Left lung (tissue), 10 donors: ENCODE results near the gene JPH4. TPM values are rescaled to one million over a fixed set of nuclear protein-coding genes. Genes with fewer than 3 reads are reported as not detected.
A peak's percentile ranks its signal among the peaks of the same experiment; 100 is the strongest.
"Not testable (repeated sequence)": the region's sequence is repeated elsewhere in the genome, so short reads cannot be mapped to it uniquely, and the experiment has no call there.

ENCODE experiments used
- ATAC-seq: fragments of 200-7000 bp; cut with Tn5 transposase; one replicate; pipeline ENCODE4 v1.9.1; 2020; ENCODE audit warnings: moderate library complexity
- DNase-seq, 4 donors: peaks; one replicate each; pipeline ENCODE4 v3.0.0-alpha.2; 2013 to 2020
- H3K27ac ChIP-seq, 2 donors: fragments of 200-600 bp; sonication (generic) in 1 of 2; one replicate each; pipeline versions ENCODE4 v1.5.0 to v1.8.0; 2020 to 2021
- H3K27me3 ChIP-seq, 2 donors: fragments of 200-600 bp; sonication (generic) in 1 of 2; one replicate each; pipeline versions ENCODE4 v1.5.0 to v1.8.0; 2020 to 2021
- H3K36me3 ChIP-seq, 2 donors: fragments of 200-600 bp; sonication (generic) in 1 of 2; one replicate each; pipeline versions ENCODE4 v1.5.0 to v1.8.0; 2020 to 2021
- H3K4me1 ChIP-seq, 2 donors: fragments of 200-600 bp; one replicate each; pipeline ENCODE4 v1.8.0; 2021
- H3K4me3 ChIP-seq, 2 donors: fragments of 200-600 bp; sonication (generic) in 1 of 2; one replicate each; pipeline versions ENCODE4 v1.5.0 to v1.8.0; 2020 to 2021; ENCODE audit warnings: mild to moderate bottlenecking in 1 of 2
- H3K9me3 ChIP-seq, 2 donors: fragments of 200-600 bp; sonication (generic) in 1 of 2; one replicate each; pipeline versions ENCODE4 v1.5.0 to v1.8.0; 2020 to 2021
- CTCF ChIP-seq, 2 donors: fragments of 200-600 bp; sonication (generic) in 1 of 2; IDR thresholded peaks; one replicate each; pipeline versions ENCODE4 v1.5.0 to v1.8.0; 2021; ENCODE audit warnings: antibody characterized with exemption in 2 of 2
- intact Hi-C, 2 donors: fragments of 100-400 bp; cut with DNase I; formaldehyde crosslinking; loops; one replicate each; pipeline versions ENCODE4 v1.11.2 to v1.14.2; 2022
- polyA plus RNA-seq, 6 donors: library from polyadenylated mRNA; unstranded; fragments of 120-200 nt; gene quantifications; one replicate each; pipeline ENCODE4 v1.2.1, GENCODE V29; 2013; ENCODE audit not compliant: insufficient read length in 6 of 6
- total RNA-seq, 2 donors: library from RNA; stranded (reverse); fragmentation: NEBNext Ultra II Directional; extraction: Animal tissue kit (Norgen Biotek cat#: 25700); gene quantifications; one replicate each; pipeline ENCODE4 v1.2.1, GENCODE V29; 2021
- donor health status: DM: no; HTN: yes; CAD: no.
- donor health status: DM: no; HTN: no; CAD: no.

The JPH4 gene
- total and polyA plus RNA-seq, 8 donors, result 0.84 to 1.3 (median 1.0) TPM

- peaks cover 0 to 5% of the 10 kb centered on the region in 2 donors for H3K9me3 ChIP-seq
- no peaks in the 10 kb centered on the region for H3K4me1 ChIP-seq
- no peaks in the 10 kb centered on the region for H3K36me3 ChIP-seq
- no peak for DNase-seq
- intact Hi-C loops, result no loop called here
- H3K27ac ChIP-seq, result no peak overlapping the region
- TF ChIP-seq CTCF (IDR thresholded peaks at IDR 0.05), result no peak
- H3K4me3 ChIP-seq, result no peak overlapping the region
- no peak for ATAC-seq
- no peaks in the 10 kb centered on the region for H3K27me3 ChIP-seq
These were observed 21.7 kb upstream of the JPH4 start for GRCh38 chr14:23600322-23600707.

- H3K27me3 ChIP-seq, H3K36me3 ChIP-seq, H3K4me3 ChIP-seq, ATAC-seq, intact Hi-C loops, DNase-seq, H3K9me3 ChIP-seq, H3K27ac ChIP-seq, H3K4me1 ChIP-seq: not testable (repeated sequence)
These were observed 15.6 kb upstream of the JPH4 start for GRCh38 chr14:23594191-23594590.

GRCh38 chr14:23590198-23590597 is 11.6 kb upstream of the JPH4 start:
- H3K36me3 ChIP-seq, result no peaks in the 10 kb centered on the region
- ATAC-seq (no peak), DNase-seq (no peak)
- H3K4me1 ChIP-seq, result peaks cover 0 to 5% of the 10 kb centered on the region in 2 donors
- TF ChIP-seq CTCF (IDR thresholded peaks at IDR 0.05), result no peak
- no peaks in the 10 kb centered on the region for H3K9me3 ChIP-seq
- no peak overlapping the region for H3K4me3 ChIP-seq
- no peak overlapping the region for H3K27ac ChIP-seq
- intact Hi-C loops, result no loop called here
- H3K27me3 ChIP-seq, result no peaks in the 10 kb centered on the region

- peaks cover 0 to 5% of the 10 kb centered on the region in 2 donors for H3K4me1 ChIP-seq
- no peak overlapping the region for H3K27ac ChIP-seq
- DNase-seq (no peak), ATAC-seq (no peak)
- no peaks in the 10 kb centered on the region for H3K9me3 ChIP-seq
- intact Hi-C loops, result no loop called here
- H3K27me3 ChIP-seq, result no peaks in the 10 kb centered on the region
- H3K4me3 ChIP-seq, result no peak overlapping the region
- no peak for TF ChIP-seq CTCF (IDR thresholded peaks at IDR 0.05)
- no peaks in the 10 kb centered on the region for H3K36me3 ChIP-seq
These were observed 11.0 kb upstream of the JPH4 start for GRCh38 chr14:23589606-23590005.

- TF ChIP-seq CTCF (IDR thresholded peaks at IDR 0.05), result peak; percentile 65 to 79
- Histone ChIP-seq H3K4me3 (no peak overlapping the region), H3K4me1 (peaks cover 0 to 5% of the 10 kb centered on the region in 2 donors), H3K27ac (no peak overlapping the region), H3K36me3 (no peaks in the 10 kb centered on the region), H3K9me3 (no peaks in the 10 kb centered on the region), H3K27me3 (no peaks in the 10 kb centered on the region)
- DNase-seq (peak; percentile 83 to 93 (median 88)), ATAC-seq (peak; percentile 100)
- intact Hi-C loops, result no loop called here
These were observed 10.5 kb upstream of the JPH4 start for GRCh38 chr14:23588884-23589598.

- H3K36me3 ChIP-seq, H3K9me3 ChIP-seq, intact Hi-C loops, H3K4me1 ChIP-seq, H3K4me3 ChIP-seq, H3K27ac ChIP-seq, ATAC-seq: not testable (repeated sequence)
- DNase-seq, result peak in 1 of 4 donors; percentile 53
- H3K27me3 ChIP-seq, result peaks cover 0 to 31% of the 10 kb centered on the region in 2 donors
These were observed 6.1 kb upstream of the JPH4 start for GRCh38 chr14:23584527-23585203.

- intact Hi-C loops, H3K36me3 ChIP-seq, H3K27ac ChIP-seq, H3K4me3 ChIP-seq, H3K9me3 ChIP-seq, DNase-seq, H3K4me1 ChIP-seq, ATAC-seq: not testable (repeated sequence)
- peaks cover 0 to 38% of the 10 kb centered on the region in 2 donors for H3K27me3 ChIP-seq
These were observed 5.4 kb upstream of the JPH4 start for GRCh38 chr14:23583761-23584526.
